Stimulated activated CD8-positive, alpha-beta memory T cell treated with anti-CD3 and anti-CD28 coated beads, Interleukin-7, amount 100 ng/mL, for 24 hours (primary cell): ENCODE measurements around the gene ST8SIA4.
A peak's percentile ranks its signal among the peaks of the same experiment; 100 is the strongest.

Experiments
- DNase-seq: peaks from one replicate; pipeline ENCODE4 v3.0.0-alpha.2; 2020; ENCODE audit warnings: low read depth

The ST8SIA4 gene, protein sequence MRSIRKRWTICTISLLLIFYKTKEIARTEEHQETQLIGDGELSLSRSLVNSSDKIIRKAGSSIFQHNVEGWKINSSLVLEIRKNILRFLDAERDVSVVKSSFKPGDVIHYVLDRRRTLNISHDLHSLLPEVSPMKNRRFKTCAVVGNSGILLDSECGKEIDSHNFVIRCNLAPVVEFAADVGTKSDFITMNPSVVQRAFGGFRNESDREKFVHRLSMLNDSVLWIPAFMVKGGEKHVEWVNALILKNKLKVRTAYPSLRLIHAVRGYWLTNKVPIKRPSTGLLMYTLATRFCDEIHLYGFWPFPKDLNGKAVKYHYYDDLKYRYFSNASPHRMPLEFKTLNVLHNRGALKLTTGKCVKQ

DNA sequence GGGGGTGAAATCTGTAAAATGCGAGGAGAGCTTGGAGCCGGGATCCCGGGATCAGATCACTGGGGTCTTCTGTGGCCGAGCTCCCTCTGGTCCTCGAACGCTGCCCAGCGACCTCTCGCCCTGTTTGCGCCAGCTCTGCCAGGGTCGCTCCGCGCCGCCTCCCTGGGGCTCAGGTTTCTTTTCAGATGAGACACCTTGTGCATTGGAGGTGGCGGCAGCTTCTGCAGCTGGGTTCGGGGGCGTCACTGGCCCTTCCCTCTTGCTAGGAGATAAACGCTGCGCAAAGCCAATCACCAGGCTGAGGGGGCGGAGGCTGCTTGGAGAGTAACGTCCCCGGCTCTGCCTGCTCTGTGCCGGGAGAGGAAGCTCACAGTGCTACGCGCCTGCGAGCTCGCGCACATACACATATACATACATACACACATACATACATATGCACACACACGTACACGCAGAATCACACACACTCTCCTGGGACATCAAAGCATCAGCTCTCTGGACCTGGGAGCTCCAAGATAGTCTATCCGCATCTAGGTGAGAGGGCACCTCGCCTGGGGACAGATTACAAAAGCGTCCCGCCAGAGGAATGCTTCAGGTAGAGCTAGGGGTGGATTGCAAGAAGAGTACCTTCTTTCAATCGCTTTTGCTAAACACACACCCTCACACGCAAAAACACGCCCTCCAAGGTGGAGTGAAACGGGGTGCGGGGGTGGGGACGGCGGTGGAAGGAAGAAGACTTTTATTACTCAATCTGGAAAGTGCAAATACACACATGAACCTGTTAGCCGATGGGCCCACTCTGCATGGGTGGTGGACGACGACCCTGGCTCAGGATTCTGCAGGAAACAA lies at the start of gene ST8SIA4:
ST8SIA4 (minus strand) TSS at position 244 of the 849 bp plus-strand sequence. CDS start 327 bp downstream, outside the sequence.
- DNase-seq = peak; percentile 84

GRCh38 chr5:100950985-100951384 lies 47.9 kb upstream of the ST8SIA4 start:
- DNase-seq = no peak

GRCh38 chr5:100913298-100913697 lies 10.2 kb upstream of the ST8SIA4 start:
- no peak for DNase-seq

GRCh38 chr5:100909034-100909433 lies 6.0 kb upstream of the ST8SIA4 start:
- DNase-seq = no peak

- DNase-seq = no peak
Observed at GRCh38 chr5:100905259-100905914, 2.3 kb upstream of the ST8SIA4 start.

GRCh38 chr5:100904259-100904861 lies 1.3 kb upstream of the ST8SIA4 start:
- no peak for DNase-seq

DNA sequence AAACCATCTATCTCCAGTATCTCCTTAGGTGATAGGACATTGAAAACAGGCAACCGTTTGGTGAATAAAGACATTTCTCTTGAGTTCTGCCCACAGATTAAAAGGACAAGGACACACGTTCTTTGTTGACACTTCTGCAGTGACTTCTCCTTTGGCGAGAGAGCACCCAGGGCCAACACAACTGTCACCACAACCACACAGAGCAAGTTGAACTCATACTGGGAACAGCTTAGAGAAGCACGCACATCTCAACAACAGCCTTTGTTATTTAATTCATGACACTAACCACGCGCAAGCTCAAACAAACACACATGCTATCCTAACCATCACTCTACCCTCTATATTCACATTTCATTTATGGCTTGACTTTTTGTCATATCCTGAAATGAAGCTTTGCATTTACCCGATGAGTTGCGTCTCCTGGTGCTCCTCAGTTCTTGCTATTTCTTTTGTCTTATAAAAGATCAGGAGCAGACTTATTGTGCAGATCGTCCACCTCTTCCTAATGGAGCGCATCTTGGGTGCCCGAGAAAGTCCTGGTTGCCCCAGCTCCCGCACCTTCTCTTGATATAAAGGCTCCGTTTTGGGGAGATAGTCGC lies 543 bp downstream of the ST8SIA4 start:
- DNase-seq = no peak

DNA sequence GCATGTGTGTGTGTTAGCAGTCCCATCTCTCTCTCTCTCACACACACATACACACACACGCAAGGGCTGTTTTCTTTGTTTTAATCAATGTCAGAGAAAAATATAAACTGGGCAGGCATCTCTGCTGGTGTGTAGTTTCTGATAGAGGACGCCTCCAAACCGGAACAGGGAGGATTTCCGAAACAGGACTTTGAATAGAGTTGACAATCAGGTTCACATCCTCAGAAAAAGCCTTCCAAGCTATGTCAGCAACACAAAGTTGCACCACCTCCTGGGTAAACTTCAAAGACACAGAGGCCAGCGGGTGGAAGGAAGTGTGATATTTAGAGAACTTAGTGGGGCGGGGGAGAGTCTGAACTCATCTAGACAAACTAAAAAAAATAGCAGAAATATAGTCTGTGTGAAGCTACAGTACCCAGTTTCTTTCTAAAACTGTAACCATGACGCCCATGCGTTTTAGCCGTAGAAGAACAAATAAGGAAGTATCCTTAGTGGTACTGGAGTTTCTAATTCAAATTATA lies 1.2 kb downstream of the ST8SIA4 start:
- DNase-seq = no peak

DNA sequence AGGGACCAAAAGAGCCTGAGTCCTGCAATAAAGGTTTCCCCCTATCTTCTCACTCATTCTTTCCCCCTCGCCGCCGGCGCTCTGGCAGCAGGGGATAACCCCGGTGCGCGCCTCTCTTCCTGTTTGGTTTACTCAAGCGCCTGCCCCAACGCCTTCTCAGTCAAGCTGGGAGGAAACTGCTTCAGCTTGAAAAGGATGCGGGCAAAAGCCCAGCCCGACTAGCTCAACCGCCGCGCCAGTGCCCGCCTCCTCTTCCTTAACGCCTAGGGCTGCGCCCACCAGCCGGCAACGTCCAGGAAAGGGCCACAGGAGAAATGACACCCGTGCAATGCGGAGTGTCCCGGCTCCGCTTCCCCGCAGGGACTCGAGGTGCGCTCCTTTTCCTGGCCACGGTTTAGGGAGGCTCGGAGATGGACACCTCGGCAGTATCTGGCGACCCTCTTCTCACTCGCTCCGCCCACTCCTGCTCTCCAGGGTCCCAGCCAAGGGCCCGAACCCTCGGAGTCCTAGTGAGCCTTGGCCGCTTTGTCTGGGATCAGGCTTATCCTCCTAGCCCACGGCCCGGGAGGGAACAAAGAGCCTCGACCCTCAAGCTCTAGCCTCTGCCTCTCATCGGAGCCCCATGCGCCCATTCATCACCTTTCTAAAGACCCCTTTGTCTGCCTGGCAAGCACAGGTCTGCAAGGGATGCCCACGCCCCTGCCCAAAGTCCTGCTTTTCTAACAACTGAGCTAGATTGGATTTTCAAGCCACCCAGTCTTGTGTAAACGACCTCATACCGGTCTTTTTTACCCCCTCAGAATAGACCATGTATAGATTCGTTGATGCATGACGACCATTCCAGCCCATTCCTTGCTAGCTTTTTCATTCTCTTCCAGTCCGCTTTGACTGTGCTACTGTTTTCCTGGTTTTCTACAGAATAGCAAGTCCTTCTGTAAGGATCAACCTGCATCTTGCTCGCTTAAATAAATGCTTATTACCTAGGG lies 2.0 kb downstream of the ST8SIA4 start:
- peak; percentile 81 for DNase-seq

- DNase-seq = no peak
Observed at GRCh38 chr5:100900142-100900795, 2.8 kb downstream of the ST8SIA4 start.

- DNase-seq = no peak
Observed at GRCh38 chr5:100899675-100900074, 3.4 kb downstream of the ST8SIA4 start.

DNA sequence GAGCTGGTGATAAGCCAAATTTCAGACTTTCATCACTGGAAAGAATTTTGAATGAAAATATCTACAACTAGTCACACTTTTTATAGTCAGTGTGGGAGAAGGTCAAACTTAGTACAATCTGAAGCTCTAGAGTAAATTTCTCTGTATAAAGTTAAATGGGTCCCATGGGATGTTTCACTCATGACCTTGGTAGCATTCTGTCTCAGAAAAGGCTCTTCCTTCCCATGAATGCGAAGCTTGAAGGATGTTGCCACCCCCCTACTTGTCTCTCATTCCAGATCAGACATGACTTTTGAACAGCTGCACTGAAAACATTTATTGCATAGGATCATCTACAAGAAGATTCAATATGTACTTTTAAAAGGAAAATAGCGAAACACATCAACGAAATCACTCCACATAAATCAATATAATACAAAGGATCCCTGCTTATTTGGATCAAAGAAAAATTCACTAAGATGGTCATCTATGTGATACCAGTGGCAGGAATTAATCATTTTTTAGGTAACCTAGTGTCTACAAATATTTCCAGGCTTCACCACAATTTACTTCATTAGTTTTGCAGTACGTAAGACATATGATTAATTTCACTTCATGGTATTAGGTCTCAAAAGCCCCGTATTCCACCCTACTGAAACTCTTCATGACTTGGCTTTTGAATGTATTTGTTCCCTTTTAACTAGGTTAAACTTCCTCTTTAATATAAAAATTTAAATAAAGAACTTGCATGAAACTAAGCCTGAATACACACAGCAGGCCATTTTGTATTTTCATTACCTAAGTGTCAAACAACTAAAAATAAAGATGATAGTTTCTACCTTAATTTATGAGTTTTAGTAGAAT lies 4.4 kb downstream of the ST8SIA4 start:
- no peak for DNase-seq

- no peak for DNase-seq
Observed at GRCh38 chr5:100896054-100896453, 7.0 kb downstream of the ST8SIA4 start.

DNA sequence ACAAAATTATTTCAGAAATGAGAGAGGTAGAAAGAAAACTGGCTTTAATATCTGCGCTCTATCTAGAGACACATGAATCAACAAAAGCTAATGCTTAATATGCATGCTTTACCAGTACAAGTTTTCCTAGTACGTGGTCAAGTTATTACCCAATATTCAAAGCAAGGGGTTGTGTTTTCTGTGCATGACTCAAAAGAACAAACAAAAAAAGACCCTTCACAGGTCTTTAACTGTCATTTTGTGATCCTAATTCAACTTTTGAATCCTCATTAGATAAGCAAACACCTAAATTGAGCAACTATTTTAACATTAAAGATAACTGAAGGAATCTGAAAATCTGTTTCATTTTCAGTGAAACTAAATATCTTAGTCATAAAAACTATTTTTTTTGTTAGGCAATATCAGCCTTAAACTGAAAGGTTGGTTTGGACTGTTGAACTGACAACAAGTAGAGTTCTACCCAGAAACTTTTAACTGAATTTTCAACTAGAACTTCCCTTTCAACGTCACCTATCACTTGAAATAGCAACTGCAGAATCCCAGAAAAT lies 12.5 kb downstream of the ST8SIA4 start:
- no peak for DNase-seq

DNA sequence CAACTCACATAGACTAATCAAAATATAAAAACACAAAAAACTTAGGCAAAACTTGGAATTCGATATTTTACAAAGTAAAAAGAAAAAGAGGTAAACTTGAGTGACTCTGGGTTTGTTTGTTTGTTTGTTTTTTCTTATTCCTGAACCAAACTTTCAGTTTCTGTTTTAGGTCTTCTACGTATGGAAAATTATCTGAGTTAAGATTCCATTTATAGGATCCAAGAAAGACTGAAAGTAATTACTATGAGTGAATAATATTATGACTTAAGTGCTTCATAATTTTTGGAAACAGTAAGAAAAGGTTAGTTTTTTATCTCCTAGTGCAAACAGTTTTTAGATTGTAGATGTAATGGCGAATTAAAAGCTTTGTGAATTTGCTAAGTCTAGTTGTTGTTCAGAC lies 13.2 kb downstream of the ST8SIA4 start:
- DNase-seq = no peak

DNA sequence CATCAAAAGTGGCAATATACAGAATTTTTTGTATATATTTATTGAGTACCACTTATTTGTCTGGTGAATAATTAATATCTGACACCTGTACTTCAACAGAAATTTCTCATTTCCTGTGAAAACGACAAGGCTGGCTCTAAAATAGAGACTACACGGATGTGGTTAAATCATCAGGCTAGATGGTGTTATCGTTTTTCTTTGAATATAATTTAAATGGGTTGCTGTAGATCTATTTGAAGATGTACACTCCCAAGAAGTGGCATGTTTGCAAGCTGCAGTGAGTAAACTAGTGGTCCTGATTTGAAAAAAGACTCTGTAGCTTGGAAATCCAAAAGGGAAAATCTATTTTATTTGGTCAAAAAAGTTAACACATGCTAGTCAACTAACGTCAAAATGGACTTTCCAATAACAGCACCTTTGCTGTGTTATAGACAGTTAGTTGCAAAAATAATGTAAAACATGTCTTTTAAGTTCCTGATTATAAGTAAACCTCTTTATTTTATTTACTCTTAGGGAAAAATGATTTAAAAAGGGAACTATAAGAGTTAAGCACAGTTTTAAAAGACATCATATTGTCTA lies 13.8 kb downstream of the ST8SIA4 start:
- no peak for DNase-seq

GRCh38 chr5:100877274-100877673 lies 25.8 kb downstream of the ST8SIA4 start:
- DNase-seq = no peak
